Heart right ventricle (tissue), 16 donors: Measurements from ENCODE around the gene REEP6. TPM values are rescaled to one million over a fixed set of nuclear protein-coding genes. Genes with fewer than 3 reads are reported as not detected.
"Not testable (repeated sequence)": the region's sequence is repeated elsewhere in the genome, so short reads cannot be mapped to it uniquely, and the experiment has no call there.

Experiments
- ATAC-seq, 8 donors: fragments of 200-7000 bp; cut with Tn5 transposase; one replicate each; pipeline ENCODE4 v1.9.1; 2020; ENCODE audit warnings: mild to moderate bottlenecking in 8 of 8, moderate library complexity in 8 of 8, moderate number of reproducible peaks in 1 of 8
- DNase-seq, 2 donors: peaks; one replicate each; pipeline ENCODE4 v3.0.0-alpha.2; 2020
- H3K27ac ChIP-seq, 10 donors: fragments of 200-600 bp; sonication (generic) in 2 of 10; one replicate each; pipeline versions ENCODE4 v1.5.0 to v1.8.0; 2020 to 2022; ENCODE audit warnings: mild to moderate bottlenecking in 3 of 10
- H3K27me3 ChIP-seq, 7 donors: fragments of 200-600 bp; one replicate each; pipeline ENCODE4 v1.8.0; 2021 to 2022; ENCODE audit warnings: mild to moderate bottlenecking in 2 of 7
- H3K36me3 ChIP-seq, 9 donors: fragments of 200-600 bp; sonication (generic) in 1 of 9; one replicate each; pipeline versions ENCODE4 v1.5.0 to v1.8.0; 2020 to 2022; ENCODE audit warnings: mild to moderate bottlenecking in 2 of 9
- H3K4me1 ChIP-seq, 9 donors: fragments of 200-600 bp; sonication (generic) in 1 of 9; one replicate each; pipeline versions ENCODE4 v1.5.0 to v1.8.0; 2020 to 2022; ENCODE audit warnings: mild to moderate bottlenecking in 4 of 9
- H3K4me3 ChIP-seq, 10 donors: fragments of 200-600 bp; sonication (generic) in 2 of 10; one replicate each; pipeline versions ENCODE4 v1.5.0 to v1.8.0; 2020 to 2022; ENCODE audit warnings: mild to moderate bottlenecking in 7 of 10, moderate library complexity in 2 of 10
- H3K9me3 ChIP-seq, 11 donors: fragments of 200-600 bp in 10 of 11; sonication (generic) in 2 of 11; one replicate each; pipeline versions ENCODE4 v1.5.0 to v1.8.0; 2013 to 2022; ENCODE audit warnings: mild to moderate bottlenecking in 2 of 11, control low read depth in 1 of 11, moderate library complexity in 1 of 11
- CTCF ChIP-seq, 9 donors: fragments of 200-600 bp; sonication (generic) in 2 of 9; IDR thresholded peaks; one replicate each; pipeline versions ENCODE4 v1.5.0 to v1.8.0; 2021 to 2022; ENCODE audit warnings: antibody characterized with exemption in 9 of 9, mild to moderate bottlenecking in 5 of 9, moderate library complexity in 1 of 9
- WGBS, 2 donors: extraction: QIAGEN DNeasy Blood & Tissue Kit; methylation state at CpG; one replicate each; pipeline ENCODE4 v1.1.7; 2013; ENCODE audit warnings: inconsistent platforms in 1 of 2; 5-methylcytosine and 5-hydroxymethylcytosine counted together
- intact Hi-C, 10 donors: fragments of 100-400 bp; cut with DNase I; formaldehyde crosslinking; loops; one replicate each; pipeline versions ENCODE4 v1.11.1 to v1.14.2; 2022
- polyA plus RNA-seq, 2 donors: library from polyadenylated mRNA; stranded (reverse); fragments of 200-250 nt; gene quantifications; one replicate each; pipeline ENCODE4 v1.2.3, GENCODE V29; 2013
- total RNA-seq, 10 donors: library from RNA; stranded (reverse); fragmentation: NEBNext Ultra II Directional in 3 of 10; extraction: Animal tissue kit (Norgen Biotek cat#: 25700) in 3 of 10; gene quantifications; one replicate each; pipeline versions ENCODE4 v1.2.1 to v1.2.4, GENCODE V29; 2021 to 2023
- donor health status: Arrhythmogenic right ventricular cardiomyopathy.
- donor health status: ischemic (EF 13 %, LVEDD 7.1; RV severe dilation, severe dysfunction).
- donor health status: healthy with polysubstance abuse.
- donor health status: DM: no; HTN: yes; CAD: no.
- donor health status: DM: no; HTN: no; CAD: no.
- donor health status: ischemic (EF 25% LVEDD 6.9; RV normal size, moderate dysfunction).
- donor health status: ischemic (EF 25% LVEDD 5.7; RV mildly dilated, moderate dysfunction).
- donor health status: healthy.
- donor health status: DM: yes; HTN: yes; CAD: no.
- donor health status: Ischemic cardiomyopathy.
- donor health status: ischemic (EF 35%, LVEDD 5.7; RV mildly dilated, moderate dysfunction).
- donor health status: nonischemic (EF 11% LVEDD 7.7; RV severe dilation, severe dysfunction).
- donor health status: DM: yes; HTN: yes; CAD: no.
- donor health status: PGD.
- donor health status: ischemic (EF 29% LVEDD 5.4; RV normal size, mild dysfunction).
- donor health status: nonischemic (EF 23%, LVEDD 6.1; RV moderate dilation, normal function).

REEP6 gene
- total and polyA plus RNA-seq, 12 donors, result 1.8 to 5.0 (median 3.8) TPM

- DNase-seq (no peak), ATAC-seq (no peak)
- no peaks in the 10 kb centered on the region for H3K36me3 ChIP-seq
- no peak for TF ChIP-seq CTCF (IDR thresholded peaks at IDR 0.05)
- no peak overlapping the region for H3K4me3 ChIP-seq
- no peak overlapping the region for H3K27ac ChIP-seq
- H3K27me3 ChIP-seq, result peaks cover 0 to 40% (median 14%) of the 10 kb centered on the region in 7 donors
- intact Hi-C loops, result no loop called here
- H3K9me3 ChIP-seq, result no peaks in the 10 kb centered on the region
- 71 to 79% methylated on average over 38 to 39 of the region's 39 CpGs for WGBS, 2 donors
- H3K4me1 ChIP-seq, result peaks cover 0 to 11% (median 0%) of the 10 kb centered on the region in 9 donors
Measured at GRCh38 chr19:1496714-1497577, 6.0 kb downstream of the REEP6 start.

GRCh38 chr19:1497578-1498235 is 6.7 kb downstream of the REEP6 start:
- DNase-seq, result no peak
- intact Hi-C loops, result no loop called here

GRCh38 chr19:1499231-1499630 is 8.2 kb downstream of the REEP6 start:
- ATAC-seq, H3K4me3 ChIP-seq, H3K27ac ChIP-seq, DNase-seq, H3K9me3 ChIP-seq, H3K36me3 ChIP-seq, intact Hi-C loops: not testable (repeated sequence)
- H3K27me3 ChIP-seq, result peaks cover 0 to 50% (median 28%) of the 10 kb centered on the region in 7 donors
- WGBS, 2 donors, result 85 to 100% methylated on average over 1 to 26 of the region's 34 CpGs
- peaks cover 0 to 15% (median 9%) of the 10 kb centered on the region in 9 donors for H3K4me1 ChIP-seq

More at GRCh38 chr19:1497578-1498235, 6.7 kb downstream of the REEP6 start:
- Histone ChIP-seq H3K36me3 (no peaks in the 10 kb centered on the region), H3K27ac (no peak overlapping the region), H3K4me3 (no peak overlapping the region), H3K4me1 (peaks cover 0 to 8% (median 0%) of the 10 kb centered on the region in 9 donors), H3K9me3 (no peaks in the 10 kb centered on the region), H3K27me3 (peaks cover 0 to 39% (median 14%) of the 10 kb centered on the region in 7 donors)
- WGBS, 2 donors, result 88 to 89% methylated on average over 25 of the region's 25 CpGs
- no peak for ATAC-seq
- no peak for TF ChIP-seq CTCF (IDR thresholded peaks at IDR 0.05)

GRCh38 chr19:1501200-1501595 is 10.2 kb downstream of the REEP6 start:
- H3K27me3 ChIP-seq, result peaks cover 0 to 53% (median 28%) of the 10 kb centered on the region in 7 donors
- no peak for TF ChIP-seq CTCF (IDR thresholded peaks at IDR 0.05)
- no peak overlapping the region for H3K27ac ChIP-seq
- intact Hi-C loops, result loop anchor here in 1 of 10 donors (10.0 kb wide), 1 partner anchor 226 kb away; the partner anchor contains the start of gene FAM174C
- no peaks in the 10 kb centered on the region for H3K9me3 ChIP-seq
- DNase-seq (no peak), ATAC-seq (no peak)
- H3K4me1 ChIP-seq, result peaks cover 0 to 15% (median 9%) of the 10 kb centered on the region in 9 donors
- no peak overlapping the region for H3K4me3 ChIP-seq
- H3K36me3 ChIP-seq, result peaks cover 0 to 13% (median 0%) of the 10 kb centered on the region in 9 donors
- 76 to 87% methylated on average over 9 of the region's 9 CpGs for WGBS, 2 donors
